GM21381 (cell line): ENCODE data around the gene IGFL2.
"Not testable (repeated sequence)": the region's sequence is repeated elsewhere in the genome, so short reads cannot be mapped to it uniquely, and the experiment has no call there.

Experiments used
- ATAC-seq: cut with Tn5 transposase; IDR thresholded peaks from one replicate; pipeline ENCODE4 v1.9.1; 2021; ENCODE audit warnings: mild to moderate bottlenecking, moderate library complexity; ENCODE audit not compliant: unreplicated experiment

Gene IGFL2

GRCh38 chr19:46141421-46141820, 6.6 kb upstream of the IGFL2 start:
- ATAC-seq = no peak

GRCh38 chr19:46142294-46142693, 5.7 kb upstream of the IGFL2 start:
- no peak for ATAC-seq

- ATAC-seq = no peak
These were observed 3.3 kb upstream of the IGFL2 start for GRCh38 chr19:46144756-46145155.

GRCh38 chr19:46147166-46147740, 785 bp upstream of the IGFL2 start:
- no peak for ATAC-seq

GRCh38 chr19:46150606-46151005, 2.6 kb downstream of the IGFL2 start:
- ATAC-seq = no peak

GRCh38 chr19:46155237-46155636, 7.2 kb downstream of the IGFL2 start:
- ATAC-seq = no peak

GRCh38 chr19:46159418-46160232, 11.6 kb downstream of the IGFL2 start:
- no peak for ATAC-seq

GRCh38 chr19:46160233-46160775, 12.3 kb downstream of the IGFL2 start:
- ATAC-seq = no peak

- ATAC-seq = not testable (repeated sequence)
These were observed 13.7 kb downstream of the IGFL2 start for GRCh38 chr19:46161642-46162257.

GRCh38 chr19:46162731-46163130, 14.7 kb downstream of the IGFL2 start:
- ATAC-seq = no peak

- no peak for ATAC-seq
These were observed 25.9 kb downstream of the IGFL2 start for GRCh38 chr19:46173886-46174480.

- no peak for ATAC-seq
These were observed 28.2 kb downstream of the IGFL2 start for GRCh38 chr19:46176116-46176860.

- no peak for ATAC-seq
These were observed 31.2 kb downstream of the IGFL2 start for GRCh38 chr19:46179076-46179759.

GRCh38 chr19:46180701-46181387, 32.8 kb downstream of the IGFL2 start:
- ATAC-seq = no peak

- ATAC-seq = no peak
These were observed 33.3 kb downstream of the IGFL2 start for GRCh38 chr19:46181388-46181779.

- no peak for ATAC-seq
These were observed 34.4 kb downstream of the IGFL2 start for GRCh38 chr19:46182476-46182875.

GRCh38 chr19:46184775-46185710, 37.0 kb downstream of the IGFL2 start:
- ATAC-seq = not testable (repeated sequence)

GRCh38 chr19:46186101-46186716, 38.2 kb downstream of the IGFL2 start:
- no peak for ATAC-seq
